Astrocyte (in vitro differentiated cells and primary cell): ENCODE results near the gene LCT. TPM values are rescaled to one million over a fixed set of nuclear protein-coding genes. Genes with fewer than 3 reads are reported as not detected.

Experiments
- DNase-seq: peaks from one replicate; pipeline ENCODE4 v3.0.0-alpha.2; 2010; ENCODE audit warnings: low read depth
- FAIRE-seq: peaks from 2 replicates; lab custom pipeline; 2011; peaks lifted over from hg19 to GRCh38; lab: Jason Lieb, UNC
- H2AFZ ChIP-seq: 2 replicates; pipeline ENCODE4 v1.6.0; 2012; ENCODE audit warnings: low read depth, low read length, inconsistent platforms
- H3K27ac ChIP-seq: 2 replicates; pipeline ENCODE4 v1.5.1; 2011; ENCODE audit warnings: low read depth, low read length, inconsistent platforms
- H3K27me3 ChIP-seq: 2 replicates; pipeline ENCODE4 v1.6.0; 2011; ENCODE audit warnings: low read length, inconsistent platforms; ENCODE audit not compliant: insufficient read depth
- H3K36me3 ChIP-seq: 2 replicates; pipeline ENCODE4 v1.5.1; 2011; ENCODE audit warnings: low read length, inconsistent platforms; ENCODE audit not compliant: insufficient read depth
- H3K4me1 ChIP-seq: 2 replicates; pipeline ENCODE4 v1.5.1; 2011; ENCODE audit warnings: low read length, inconsistent platforms; ENCODE audit not compliant: insufficient read depth
- H3K4me2 ChIP-seq: 2 replicates; pipeline ENCODE4 v1.6.0; 2012; ENCODE audit warnings: low read length, inconsistent platforms
- H3K4me3 ChIP-seq: 2 replicates; pipeline ENCODE4 v1.5.1; 2011; ENCODE audit warnings: low read depth, mild to moderate bottlenecking, low read length, inconsistent platforms; ENCODE audit not compliant: insufficient read depth
- H3K79me2 ChIP-seq: 2 replicates; pipeline ENCODE4 v1.6.0; 2012; ENCODE audit warnings: mild to moderate bottlenecking, low read length, inconsistent platforms; ENCODE audit not compliant: insufficient read depth
- H3K9ac ChIP-seq: 2 replicates; pipeline ENCODE4 v1.6.0; 2012; ENCODE audit warnings: mild to moderate bottlenecking, low read length, inconsistent platforms
- H3K9me3 ChIP-seq: 2 replicates; pipeline ENCODE4 v1.5.1; 2012; ENCODE audit warnings: low read depth, mild to moderate bottlenecking, low read length, inconsistent platforms; ENCODE audit not compliant: insufficient read depth
- H4K20me1 ChIP-seq: 2 replicates; pipeline ENCODE4 v1.6.0; 2012; ENCODE audit warnings: low read length, inconsistent platforms; ENCODE audit not compliant: insufficient read depth
- H3K27ac Mint-ChIP-seq: one replicate; pipeline ENCODE4 v1.8.0; 2021; ENCODE audit warnings: mild to moderate bottlenecking, mixed read lengths; ENCODE audit not compliant: unreplicated experiment
- H3K27me3 Mint-ChIP-seq: one replicate; pipeline ENCODE4 v1.8.0; 2021; ENCODE audit warnings: low read depth, mixed read lengths; ENCODE audit not compliant: unreplicated experiment
- H3K36me3 Mint-ChIP-seq: one replicate; pipeline ENCODE4 v1.8.0; 2021; ENCODE audit warnings: low read depth, mixed read lengths; ENCODE audit not compliant: unreplicated experiment
- H3K4me1 Mint-ChIP-seq: one replicate; pipeline ENCODE4 v1.8.0; 2021; ENCODE audit warnings: low read depth, mixed read lengths; ENCODE audit not compliant: unreplicated experiment
- H3K4me3 Mint-ChIP-seq: one replicate; pipeline ENCODE4 v1.8.0; 2021; ENCODE audit warnings: mild to moderate bottlenecking, moderate library complexity, mixed read lengths; ENCODE audit not compliant: unreplicated experiment
- H3K9me3 Mint-ChIP-seq: one replicate; pipeline ENCODE4 v1.8.0; 2021; ENCODE audit warnings: mild to moderate bottlenecking, mixed read lengths; ENCODE audit not compliant: unreplicated experiment
- EZH2 ChIP-seq: IDR thresholded peaks from 2 replicates; pipeline ENCODE4 v1.6.1; 2012; ENCODE audit warnings: mild to moderate bottlenecking, low read length, inconsistent platforms; ENCODE audit not compliant: insufficient read depth
- total RNA-seq: library from RNA; stranded (reverse); gene quantifications from 2 replicates; pipeline ENCODE4 v1.2.1, GENCODE V29; 2021
- TF ChIP-seq, protein P1 (sequence below): IDR thresholded peaks from 2 replicates; pipeline ENCODE4 v1.5.1; 2011; ENCODE audit warnings: low read depth, mild to moderate bottlenecking, inconsistent platforms, low read length, moderate library complexity; ENCODE audit not compliant: insufficient read depth

The LCT gene
- total RNA-seq, 1 donor from 2014 or later = not detected

DNA sequence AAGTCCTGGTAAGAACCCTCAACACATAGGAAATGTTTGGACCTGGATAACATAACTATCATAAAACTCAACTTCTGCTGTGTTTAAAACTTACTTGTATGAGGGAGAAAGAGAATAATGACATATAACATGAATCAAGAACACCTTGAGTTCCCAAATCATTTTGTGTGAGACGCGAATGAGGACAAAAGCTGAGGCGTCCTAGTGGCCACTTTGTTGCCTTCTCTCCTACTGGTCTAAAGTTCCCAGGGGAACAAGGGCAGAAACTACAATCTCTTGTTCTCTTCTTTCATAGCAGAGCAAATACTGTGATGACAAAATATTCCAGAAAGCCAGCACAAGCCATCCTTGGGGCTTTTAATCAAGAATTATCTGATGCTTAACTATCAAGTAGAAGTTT lies 8.3 kb upstream of the LCT start:
- no peak for DNase-seq
- H3K27me3 ChIP-seq = no peaks in the 10 kb centered on the region
- no peak overlapping the region for H3K4me2 ChIP-seq
- TF ChIP-seq, protein P1, sequence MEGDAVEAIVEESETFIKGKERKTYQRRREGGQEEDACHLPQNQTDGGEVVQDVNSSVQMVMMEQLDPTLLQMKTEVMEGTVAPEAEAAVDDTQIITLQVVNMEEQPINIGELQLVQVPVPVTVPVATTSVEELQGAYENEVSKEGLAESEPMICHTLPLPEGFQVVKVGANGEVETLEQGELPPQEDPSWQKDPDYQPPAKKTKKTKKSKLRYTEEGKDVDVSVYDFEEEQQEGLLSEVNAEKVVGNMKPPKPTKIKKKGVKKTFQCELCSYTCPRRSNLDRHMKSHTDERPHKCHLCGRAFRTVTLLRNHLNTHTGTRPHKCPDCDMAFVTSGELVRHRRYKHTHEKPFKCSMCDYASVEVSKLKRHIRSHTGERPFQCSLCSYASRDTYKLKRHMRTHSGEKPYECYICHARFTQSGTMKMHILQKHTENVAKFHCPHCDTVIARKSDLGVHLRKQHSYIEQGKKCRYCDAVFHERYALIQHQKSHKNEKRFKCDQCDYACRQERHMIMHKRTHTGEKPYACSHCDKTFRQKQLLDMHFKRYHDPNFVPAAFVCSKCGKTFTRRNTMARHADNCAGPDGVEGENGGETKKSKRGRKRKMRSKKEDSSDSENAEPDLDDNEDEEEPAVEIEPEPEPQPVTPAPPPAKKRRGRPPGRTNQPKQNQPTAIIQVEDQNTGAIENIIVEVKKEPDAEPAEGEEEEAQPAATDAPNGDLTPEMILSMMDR = no peak
- TF ChIP-seq EZH2 = no peak
- H3K27ac ChIP-seq = no peak overlapping the region
- Mint-ChIP-seq H3K4me3 (no peak overlapping the region), H3K36me3 (no peaks in the 10 kb centered on the region), H3K4me1 (no peaks in the 10 kb centered on the region), H3K27me3 (no peaks in the 10 kb centered on the region), H3K9me3 (no peaks in the 10 kb centered on the region), H3K27ac (no peak overlapping the region)
- no peak overlapping the region for H3K9ac ChIP-seq
- H3K79me2 ChIP-seq = no peaks in the 10 kb centered on the region
- no peaks in the 10 kb centered on the region for H4K20me1 ChIP-seq
- no peak overlapping the region for H3K4me3 ChIP-seq
- peaks cover 18% of the 10 kb centered on the region for H3K36me3 ChIP-seq
- H3K9me3 ChIP-seq = no peaks in the 10 kb centered on the region
- H3K4me1 ChIP-seq = peaks cover 2% of the 10 kb centered on the region
- H2AFZ ChIP-seq = no peak overlapping the region
- no peak for FAIRE-seq

DNA sequence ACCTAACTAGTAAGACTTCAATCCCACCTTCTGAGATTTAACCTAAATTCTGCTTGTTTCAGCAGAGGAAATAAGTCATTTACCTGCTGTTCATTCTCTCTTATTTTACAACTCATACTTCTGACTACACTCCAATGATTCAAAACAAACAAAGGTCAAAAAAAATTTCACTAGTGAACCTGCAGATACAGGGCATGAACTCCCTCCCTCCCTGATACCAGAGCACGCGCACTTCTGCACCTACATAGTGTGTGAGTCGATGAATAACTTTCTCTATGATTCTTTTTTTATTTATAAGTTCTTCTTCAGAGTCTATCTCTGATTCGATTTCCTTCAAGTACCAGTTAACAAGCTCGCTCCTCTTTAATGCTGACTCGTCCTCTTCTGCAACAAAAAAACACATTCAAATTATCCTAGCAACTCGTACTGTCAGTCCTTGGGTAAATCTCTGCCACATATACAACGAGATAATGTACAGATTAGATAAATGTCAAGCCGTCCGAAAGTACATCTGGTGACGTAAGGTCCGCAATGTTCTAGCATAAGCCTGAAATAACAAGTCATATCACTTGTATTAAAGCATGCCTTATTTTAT lies 7.4 kb upstream of the LCT start:
- no peak overlapping the region for H2AFZ ChIP-seq
- no peak overlapping the region for H3K9ac ChIP-seq
- no peaks in the 10 kb centered on the region for H3K27me3 Mint-ChIP-seq
- no peak overlapping the region for H3K4me3 ChIP-seq
- TF ChIP-seq, protein P1 = no peak
- TF ChIP-seq EZH2 = no peak
- H4K20me1 ChIP-seq = no peaks in the 10 kb centered on the region
- no peak for FAIRE-seq
- no peaks in the 10 kb centered on the region for H3K36me3 Mint-ChIP-seq
- H3K27me3 ChIP-seq = no peaks in the 10 kb centered on the region
- no peak overlapping the region for H3K4me3 Mint-ChIP-seq
- H3K4me2 ChIP-seq = no peak overlapping the region
- no peak overlapping the region for H3K27ac Mint-ChIP-seq
- no peaks in the 10 kb centered on the region for H3K79me2 ChIP-seq
- peaks cover 17% of the 10 kb centered on the region for H3K36me3 ChIP-seq
- no peak for DNase-seq
- peaks cover 8% of the 10 kb centered on the region for H3K4me1 ChIP-seq
- no peak overlapping the region for H3K27ac ChIP-seq
- peaks cover 2% of the 10 kb centered on the region for H3K4me1 Mint-ChIP-seq
- no peaks in the 10 kb centered on the region for H3K9me3 Mint-ChIP-seq
- no peaks in the 10 kb centered on the region for H3K9me3 ChIP-seq

DNA sequence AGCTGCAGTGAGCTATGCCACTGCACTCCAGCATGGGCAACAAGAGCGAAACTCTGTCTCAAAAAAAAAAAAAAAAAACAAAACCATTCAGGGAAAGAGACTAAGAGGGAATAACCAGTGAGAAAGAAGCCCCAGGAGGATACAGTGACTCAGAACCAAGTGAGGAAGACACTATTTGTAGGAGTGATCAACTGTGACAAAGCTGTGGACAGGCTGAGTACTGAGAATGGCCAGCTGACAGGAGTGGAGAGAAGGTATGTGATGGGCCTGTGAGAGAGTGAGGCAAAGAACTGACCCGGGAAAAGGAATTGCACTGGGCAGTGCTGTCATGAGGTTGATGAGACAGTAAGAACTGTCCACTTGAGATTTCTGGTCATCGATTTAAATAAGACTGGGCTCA lies 6.7 kb upstream of the LCT start:
- Mint-ChIP-seq H3K4me1 (peaks cover 2% of the 10 kb centered on the region), H3K27ac (no peak overlapping the region), H3K4me3 (no peak overlapping the region), H3K36me3 (no peaks in the 10 kb centered on the region), H3K9me3 (no peaks in the 10 kb centered on the region), H3K27me3 (no peaks in the 10 kb centered on the region)
- H3K36me3 ChIP-seq = peaks cover 13% of the 10 kb centered on the region
- DNase-seq (no peak), FAIRE-seq (no peak)
- no peak overlapping the region for H3K4me3 ChIP-seq
- H4K20me1 ChIP-seq = no peaks in the 10 kb centered on the region
- no peak overlapping the region for H3K4me2 ChIP-seq
- peaks cover 10% of the 10 kb centered on the region for H3K4me1 ChIP-seq
- no peak overlapping the region for H2AFZ ChIP-seq
- no peaks in the 10 kb centered on the region for H3K79me2 ChIP-seq
- no peak overlapping the region for H3K27ac ChIP-seq
- no peaks in the 10 kb centered on the region for H3K27me3 ChIP-seq
- H3K9ac ChIP-seq = no peak overlapping the region
- no peak for TF ChIP-seq EZH2
- TF ChIP-seq, protein P1 = no peak
- no peaks in the 10 kb centered on the region for H3K9me3 ChIP-seq
